T-helper 2 cell treated with Interferon-gamma antibody and Interleukin-4, amounts not matched to agents 100 ng/mL and 5 ng/mL, for 36 hours (primary cell): ENCODE measurements around the gene PJA1. TPM values are rescaled to one million over a fixed set of nuclear protein-coding genes. Genes with fewer than 3 reads are reported as not detected.

ENCODE experiments used
- intact Hi-C: fragments of 100-400 bp; cut with micrococcal nuclease; formaldehyde crosslinking; loops from one replicate; pipeline ENCODE4 v1.15.1; 2023
- total RNA-seq: library from RNA; stranded (reverse); gene quantifications from 2 replicates; pipeline ENCODE4 v1.2.3, GENCODE V29; 2022

Gene PJA1
- 15.0 and 16.6 TPM in 2 replicates for total RNA-seq

- intact Hi-C loops = loop anchor here (1.0 to 10.0 kb wide), 2 partner anchors 337 to 1130 kb away; partner anchors contain the start of gene KIF4A
Measured at GRCh38 chrX:69165087-69165651, at the start of gene PJA1. Gene PJA1, minus strand, starts transcription at chrX:69165453. Its CDS starts 2,380 bp downstream, at chrX:69163073.

- intact Hi-C loops = no loop called here
Measured at GRCh38 chrX:69214463-69214862, 49.2 kb upstream of the PJA1 start.

- intact Hi-C loops = no loop called here
Measured at GRCh38 chrX:69211701-69212100, 46.4 kb upstream of the PJA1 start.

- intact Hi-C loops = no loop called here
Measured at GRCh38 chrX:69210581-69210980, 45.3 kb upstream of the PJA1 start.

- intact Hi-C loops = no loop called here
Measured at GRCh38 chrX:69207216-69207615, 42.0 kb upstream of the PJA1 start.

GRCh38 chrX:69203638-69204037 is 38.4 kb upstream of the PJA1 start:
- intact Hi-C loops = no loop called here

- intact Hi-C loops = no loop called here
Measured at GRCh38 chrX:69197690-69198089, 32.4 kb upstream of the PJA1 start.

GRCh38 chrX:69196666-69197065 is 31.4 kb upstream of the PJA1 start:
- intact Hi-C loops = no loop called here

- intact Hi-C loops = no loop called here
Measured at GRCh38 chrX:69195810-69196209, 30.6 kb upstream of the PJA1 start.

- intact Hi-C loops = no loop called here
Measured at GRCh38 chrX:69195192-69195591, 29.9 kb upstream of the PJA1 start.

- intact Hi-C loops = no loop called here
Measured at GRCh38 chrX:69192603-69193002, 27.4 kb upstream of the PJA1 start.

GRCh38 chrX:69189576-69190371 is 24.5 kb upstream of the PJA1 start:
- intact Hi-C loops = no loop called here

- intact Hi-C loops = no loop called here
Measured at GRCh38 chrX:69186651-69187050, 21.4 kb upstream of the PJA1 start.

- intact Hi-C loops = no loop called here
Measured at GRCh38 chrX:69185886-69186285, 20.6 kb upstream of the PJA1 start.

GRCh38 chrX:69185141-69185540 is 19.9 kb upstream of the PJA1 start:
- intact Hi-C loops = no loop called here

GRCh38 chrX:69182818-69183380 is 17.6 kb upstream of the PJA1 start:
- intact Hi-C loops = no loop called here

GRCh38 chrX:69179380-69179911 is 14.2 kb upstream of the PJA1 start:
- intact Hi-C loops = no loop called here

- intact Hi-C loops = no loop called here
Measured at GRCh38 chrX:69178592-69178991, 13.3 kb upstream of the PJA1 start.

- intact Hi-C loops = no loop called here
Measured at GRCh38 chrX:69177511-69178162, 12.4 kb upstream of the PJA1 start.

GRCh38 chrX:69176053-69176452 is 10.8 kb upstream of the PJA1 start:
- intact Hi-C loops = no loop called here

GRCh38 chrX:69173906-69174305 is 8.7 kb upstream of the PJA1 start:
- intact Hi-C loops = no loop called here

- intact Hi-C loops = no loop called here
Measured at GRCh38 chrX:69172937-69173336, 7.7 kb upstream of the PJA1 start.
